A549 treated with RU486 at 1 μM for 4 hours (cell line): ENCODE data around the gene SPP2. TPM values are rescaled to one million over a fixed set of nuclear protein-coding genes. Genes with fewer than 3 reads are reported as not detected.

ENCODE experiments used
- total RNA-seq: library from RNA; stranded (reverse); fragments of 200-300 nt; extraction: Qiagen RNA extraction; gene quantifications from 5 replicates; pipeline ENCODE4 v1.2.3, GENCODE V29; 2022; ENCODE audit warnings: low read depth

SPP2 gene
- total RNA-seq, result not detected in 5 replicates

GRCh38 chr2:234050455-234051135, at the start of gene SPP2:
TSS of gene SPP2 (plus strand) at chr2:234050702. CDS start at chr2:234050787, 85 bp downstream.

Other genes with a start within 250 kb of the SPP2 start
- 76.2 to 89.5 TPM (median 80.6 TPM) in 5 replicates for gene HJURP, start 196.2 kb upstream of the SPP2 start, total RNA-seq
- 0.13 to 0.21 TPM (median 0.15 TPM) in 3 of 5 replicates, not detected in the others for gene TRPM8, start 133.3 kb upstream of the SPP2 start, total RNA-seq